ENCODE measurements around the gene FA2H.
"Not testable (repeated sequence)": the region's sequence is repeated elsewhere in the genome, so short reads cannot be mapped to it uniquely, and the experiment has no call there.

FA2H gene, protein sequence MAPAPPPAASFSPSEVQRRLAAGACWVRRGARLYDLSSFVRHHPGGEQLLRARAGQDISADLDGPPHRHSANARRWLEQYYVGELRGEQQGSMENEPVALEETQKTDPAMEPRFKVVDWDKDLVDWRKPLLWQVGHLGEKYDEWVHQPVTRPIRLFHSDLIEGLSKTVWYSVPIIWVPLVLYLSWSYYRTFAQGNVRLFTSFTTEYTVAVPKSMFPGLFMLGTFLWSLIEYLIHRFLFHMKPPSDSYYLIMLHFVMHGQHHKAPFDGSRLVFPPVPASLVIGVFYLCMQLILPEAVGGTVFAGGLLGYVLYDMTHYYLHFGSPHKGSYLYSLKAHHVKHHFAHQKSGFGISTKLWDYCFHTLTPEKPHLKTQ

DNA sequence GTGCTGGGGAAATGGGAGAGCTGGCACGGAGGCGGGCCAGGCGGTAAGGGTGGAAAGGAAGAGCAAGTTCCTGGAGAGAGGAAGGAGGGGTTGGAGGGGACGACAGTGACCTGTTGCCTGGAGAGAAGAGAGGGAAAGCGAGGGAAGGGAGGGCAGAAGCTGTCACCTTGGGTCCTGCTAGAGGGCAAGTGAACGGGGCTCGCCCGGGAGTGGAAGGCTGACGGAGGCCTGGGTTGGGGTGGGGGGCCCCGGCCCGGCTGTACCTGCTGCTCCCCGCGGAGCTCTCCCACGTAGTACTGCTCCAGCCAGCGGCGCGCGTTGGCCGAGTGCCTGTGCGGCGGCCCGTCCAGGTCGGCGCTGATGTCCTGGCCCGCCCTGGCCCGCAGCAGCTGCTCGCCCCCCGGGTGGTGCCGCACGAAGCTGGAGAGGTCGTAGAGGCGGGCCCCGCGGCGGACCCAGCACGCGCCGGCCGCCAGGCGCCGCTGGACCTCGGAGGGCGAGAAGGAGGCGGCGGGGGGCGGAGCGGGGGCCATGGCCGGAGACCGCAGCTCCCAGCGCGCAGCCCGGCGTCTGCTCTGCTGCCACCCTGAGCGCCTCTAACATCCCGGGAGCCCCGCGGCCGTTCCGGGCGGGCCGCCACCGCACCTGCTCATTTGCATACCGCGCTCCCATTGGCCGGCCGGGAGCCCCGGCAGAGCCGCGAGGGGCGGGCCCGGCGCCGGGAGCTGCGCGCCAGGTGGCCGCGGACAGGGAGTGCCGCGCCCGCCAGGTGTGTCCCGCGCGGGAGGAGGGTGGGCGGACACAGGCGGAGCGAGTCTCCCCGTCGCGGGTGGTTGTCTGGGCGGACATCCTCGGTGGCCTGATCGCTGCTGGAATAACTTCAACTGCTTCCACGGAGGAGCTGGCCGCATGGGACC, at the start of gene FA2H:
Gene FA2H (minus strand): TSS at position 598 of the 917 bp plus-strand sequence. CDS start 65 bp downstream, at position 533.
- POLR2A ChIA-PET, result no interaction called here
- CTCF ChIA-PET, result interaction anchor here (0.8 to 3.0 kb wide), 10 partner anchors 7 to 337 kb away, joined by 3 to 20 read pairs (median 4); no protein-coding TSS in a partner anchor
- peak; percentile 38 for TF ChIP-seq CTCF (IDR thresholded peaks at IDR 0.05; ENCODE audit: control extremely low read depth, extremely low read depth, low read depth, missing control alignments)
- DNase-seq (ENCODE audit: extremely low spot score), result peak; percentile 91

DNA sequence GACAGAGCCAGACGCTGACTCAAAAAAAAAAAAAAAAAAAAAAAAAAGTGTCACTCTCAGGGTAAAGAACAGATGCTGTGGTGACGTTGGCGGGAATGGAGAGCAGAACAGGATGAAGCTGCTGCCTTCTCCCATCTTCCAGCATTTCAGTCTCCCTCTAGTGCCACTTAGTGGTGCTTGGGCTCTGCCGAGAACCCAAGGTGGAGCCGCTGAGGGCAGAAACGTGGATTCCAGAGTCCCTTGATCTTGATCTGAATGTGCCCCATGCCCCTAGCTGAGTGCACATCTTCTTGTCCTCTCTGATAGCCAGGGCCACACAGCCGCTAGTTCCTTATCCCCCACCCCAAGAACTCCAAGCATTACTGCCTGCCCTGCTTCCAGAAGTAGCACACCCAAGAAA, 43.2 kb upstream of the FA2H start:
- TF ChIP-seq CTCF (IDR thresholded peaks at IDR 0.05; ENCODE audit: control extremely low read depth, extremely low read depth, low read depth, missing control alignments), result no peak
- CTCF ChIA-PET, result interaction anchor here (1.4 to 2.1 kb wide), 2 partner anchors 45 to 293 kb away, joined by 6 to 7 read pairs; no protein-coding TSS in a partner anchor
- no peak for DNase-seq (ENCODE audit: extremely low spot score)
- POLR2A ChIA-PET, result no interaction called here

DNA sequence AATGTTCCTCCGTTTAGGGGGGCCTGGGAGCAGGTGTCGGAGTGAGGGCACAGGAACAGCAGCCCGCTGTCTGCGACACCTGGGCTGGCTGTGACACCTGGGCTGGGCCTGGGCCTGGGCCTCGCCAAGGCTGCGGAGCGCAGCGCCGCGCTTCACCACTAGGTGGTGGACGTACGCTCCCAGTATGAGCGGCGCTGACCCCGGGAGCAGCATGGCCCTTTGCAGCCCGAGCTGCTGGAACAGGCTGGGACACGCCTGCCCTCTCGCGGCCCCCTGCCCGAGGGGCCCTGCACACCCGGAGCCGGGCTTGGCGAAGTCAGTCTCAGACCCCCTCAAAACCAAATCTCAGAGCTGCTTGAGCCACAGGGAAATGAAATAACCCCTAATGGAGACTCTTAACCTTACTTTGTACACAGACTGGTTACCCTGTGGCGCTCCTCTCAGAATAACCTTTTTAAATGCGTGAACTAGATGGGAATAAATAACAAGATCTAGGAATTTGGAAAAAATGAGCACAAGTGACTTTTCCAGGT, 38.6 kb upstream of the FA2H start:
- peak; percentile 90 for TF ChIP-seq CTCF (IDR thresholded peaks at IDR 0.05; ENCODE audit: control extremely low read depth, extremely low read depth, low read depth, missing control alignments)
- POLR2A ChIA-PET, result no interaction called here
- CTCF ChIA-PET, result interaction anchor here (0.6 to 5.4 kb wide), 25 partner anchors 8 to 589 kb away, joined by 3 to 49 read pairs (median 5); partner anchors contain the start of genes FA2H and MLKL
- peak; percentile 90 for DNase-seq (ENCODE audit: extremely low spot score)

DNA sequence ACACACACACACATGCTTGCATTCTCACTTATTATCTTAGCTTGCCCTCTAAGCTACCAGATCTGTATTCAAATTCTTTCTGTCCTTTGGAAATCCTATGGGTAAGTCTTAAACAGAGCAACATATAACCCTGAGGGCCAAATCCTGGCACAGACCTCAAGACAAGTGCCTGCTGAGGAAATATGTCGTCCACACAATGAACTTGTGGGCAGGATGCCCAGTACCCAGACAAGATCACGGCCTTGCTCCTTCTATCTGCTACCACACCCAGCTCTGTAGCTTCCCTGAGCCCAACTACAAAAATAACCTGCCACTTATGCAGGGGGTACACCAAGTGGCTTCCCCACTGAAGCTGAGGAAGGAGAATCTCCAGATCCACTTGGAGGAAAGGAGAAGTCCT, 37.3 kb upstream of the FA2H start:
- CTCF ChIA-PET, result interaction anchor here (1.0 to 5.4 kb wide), 7 partner anchors 10 to 299 kb away, joined by 3 to 49 read pairs (median 19); partner anchors contain the start of gene FA2H
- TF ChIP-seq CTCF (IDR thresholded peaks at IDR 0.05; ENCODE audit: control extremely low read depth, extremely low read depth, low read depth, missing control alignments), result no peak
- no peak for DNase-seq (ENCODE audit: extremely low spot score)
- POLR2A ChIA-PET, result no interaction called here

- POLR2A ChIA-PET; DNase-seq (ENCODE audit: extremely low spot score): not testable (repeated sequence)
- CTCF ChIA-PET, result interaction anchor here (1.0 to 5.4 kb wide), 6 partner anchors 10 to 300 kb away, joined by 3 to 49 read pairs (median 20); partner anchors contain the start of gene FA2H
Measured at GRCh38 chr16:74811216-74811615, 36.6 kb upstream of the FA2H start.

DNA sequence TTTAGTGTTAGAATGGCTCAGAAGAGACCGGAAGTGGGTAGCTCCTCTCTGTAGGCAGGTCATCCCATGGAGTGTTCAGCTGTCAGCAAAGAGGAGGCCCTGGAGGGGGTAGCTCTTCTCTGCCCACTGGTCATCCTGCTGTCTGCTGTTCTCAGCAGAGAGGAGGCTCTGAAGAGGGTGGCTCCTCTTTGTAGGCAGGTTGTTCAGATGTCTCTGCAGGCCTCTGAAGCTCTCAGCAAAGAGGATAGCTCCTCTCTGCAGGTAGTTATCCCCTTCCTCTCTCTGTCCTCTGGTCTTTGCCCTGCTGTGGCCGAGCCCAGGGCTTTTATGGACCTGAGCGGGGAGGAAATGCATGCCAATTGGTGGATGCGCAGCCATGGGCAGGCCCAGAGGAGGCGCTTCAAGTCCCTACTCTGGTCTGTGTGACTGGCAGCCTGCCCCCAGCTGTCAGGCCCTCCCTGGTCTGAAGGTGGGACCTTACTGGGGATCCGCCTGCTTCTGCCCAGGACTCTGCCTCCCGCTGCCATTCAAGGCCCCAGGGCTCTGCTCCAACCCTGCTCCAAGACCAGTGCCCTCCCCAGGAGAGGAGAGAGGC, 32.5 kb upstream of the FA2H start:
- ChIA-PET POLR2A (no interaction called here), CTCF (interaction anchor here (1.3 to 2.5 kb wide), 2 partner anchors 55 to 304 kb away, joined by 3 to 9 read pairs; no protein-coding TSS in a partner anchor)
- TF ChIP-seq CTCF (IDR thresholded peaks at IDR 0.05; ENCODE audit: control extremely low read depth, extremely low read depth, low read depth, missing control alignments), result no peak
- no peak for DNase-seq (ENCODE audit: extremely low spot score)
